T-helper 2 cell (primary cell): ENCODE measurements around the gene BACH2.

Source experiments
- DNase-seq, 5 experiments: peaks; one replicate each; pipeline versions ENCODE4 v3.0.0 to v3.0.0-alpha.2; 2012 to 2022

Gene BACH2

GRCh38 chr6:90277302-90278011, 19.2 kb downstream of the BACH2 start:
- DNase-seq, result no peak

- DNase-seq, result peak; percentile 54 to 98 (median 84)
Measured at GRCh38 chr6:90274451-90275030, 22.1 kb downstream of the BACH2 start.

DNA sequence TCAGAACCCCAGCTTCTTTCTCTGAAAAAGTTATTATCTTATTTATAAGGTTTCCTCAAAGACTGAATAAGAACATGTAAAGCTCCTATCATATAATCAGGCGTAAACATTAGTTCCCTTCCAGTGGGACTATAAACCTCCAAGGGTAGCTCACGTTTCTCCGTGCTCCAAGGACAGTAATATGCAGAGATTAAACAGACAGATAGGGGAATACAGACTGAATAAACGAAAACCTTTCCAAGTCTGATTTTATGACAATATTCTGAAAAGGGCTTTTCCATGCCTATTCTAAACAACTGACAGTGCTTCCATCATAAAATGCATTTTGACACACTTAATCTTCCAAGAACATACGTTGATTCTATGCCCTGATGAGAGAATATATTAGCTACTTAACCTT, 22.8 kb downstream of the BACH2 start:
- no peak for DNase-seq

GRCh38 chr6:90272895-90273294, 23.7 kb downstream of the BACH2 start:
- DNase-seq, result no peak

- no peak for DNase-seq
Measured at GRCh38 chr6:90271831-90272230, 24.8 kb downstream of the BACH2 start.

DNA sequence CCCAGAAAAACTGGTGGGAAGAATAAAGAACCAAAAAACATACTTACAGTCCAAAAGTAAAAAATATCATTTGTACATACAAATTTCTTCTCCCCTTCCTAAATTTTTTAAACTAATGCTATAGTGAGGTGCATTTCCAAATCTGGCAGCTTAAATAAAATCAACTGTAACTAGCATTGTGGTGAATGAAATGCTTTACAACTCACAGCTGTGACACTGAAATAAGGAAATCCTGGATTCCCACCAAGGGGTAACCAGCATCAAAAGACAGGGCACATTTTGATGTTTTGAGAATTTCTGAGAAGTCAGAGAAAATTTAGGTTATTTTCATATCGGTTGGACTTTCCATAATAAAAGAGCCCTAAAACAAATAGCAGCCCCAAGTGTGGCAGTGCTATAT, 27.3 kb downstream of the BACH2 start:
- DNase-seq, result no peak

DNA sequence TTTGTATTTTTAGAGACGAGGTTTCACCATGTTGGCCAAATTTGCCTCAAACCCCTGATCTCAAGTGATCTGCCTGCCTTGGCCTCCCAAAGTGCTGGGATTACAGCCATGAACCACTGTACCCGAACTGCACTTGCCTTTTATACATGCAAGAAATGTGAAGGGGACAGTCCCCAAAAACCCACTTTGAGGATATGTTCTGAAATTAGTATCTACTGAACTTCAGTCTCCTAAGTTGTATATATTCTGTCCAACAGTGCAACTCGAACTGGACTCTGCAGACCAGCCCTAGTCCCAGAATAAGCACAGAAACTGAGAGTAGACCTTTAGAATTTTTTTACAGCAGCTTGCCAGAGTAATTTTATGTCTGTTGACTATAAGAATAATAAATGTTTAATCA, 28.5 kb downstream of the BACH2 start:
- DNase-seq, result no peak

GRCh38 chr6:90266905-90267621, 29.6 kb downstream of the BACH2 start:
- peak in 1 of 5 experiments; percentile 33 for DNase-seq

DNA sequence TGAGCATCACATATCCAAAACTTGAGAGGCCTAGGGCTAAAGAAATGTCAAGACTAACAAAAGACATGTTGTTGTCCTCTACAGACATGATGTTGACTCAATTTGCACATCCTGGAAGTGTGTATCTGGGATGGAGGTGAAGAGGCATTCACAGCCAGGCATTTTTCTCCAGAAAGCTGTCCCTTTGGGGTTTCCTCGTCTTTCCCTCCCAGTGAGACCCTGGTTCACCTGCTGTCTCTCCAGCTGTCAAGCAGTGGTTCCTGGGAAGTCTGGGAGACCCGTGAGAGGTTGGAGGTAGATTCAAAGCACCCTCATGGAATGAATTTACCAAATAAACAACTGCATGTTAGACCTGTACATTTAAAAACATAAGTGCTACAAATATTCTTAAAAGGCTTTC, 32.1 kb downstream of the BACH2 start:
- DNase-seq, result no peak

GRCh38 chr6:90263633-90264032, 33.0 kb downstream of the BACH2 start:
- peak in 1 of 5 experiments; percentile 25 for DNase-seq

DNA sequence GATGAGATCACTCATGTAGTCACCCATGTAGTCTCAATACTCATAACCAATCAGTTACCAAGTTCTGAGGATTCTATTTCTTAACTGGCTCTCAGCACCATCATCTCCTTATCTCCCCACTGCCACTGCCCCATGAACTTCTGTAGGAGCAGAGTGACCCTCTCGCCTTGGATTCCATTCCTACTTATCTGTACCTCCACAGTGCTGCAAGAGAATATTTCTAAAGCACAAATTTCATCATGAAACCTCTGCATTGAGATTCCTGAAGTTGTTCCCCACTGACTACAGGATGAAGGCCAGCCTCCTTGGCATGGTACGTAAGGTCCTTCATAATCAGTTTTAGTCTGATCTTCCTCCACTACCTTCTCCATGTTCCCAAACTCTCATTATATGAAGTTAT, 34.8 kb downstream of the BACH2 start:
- DNase-seq, result no peak

DNA sequence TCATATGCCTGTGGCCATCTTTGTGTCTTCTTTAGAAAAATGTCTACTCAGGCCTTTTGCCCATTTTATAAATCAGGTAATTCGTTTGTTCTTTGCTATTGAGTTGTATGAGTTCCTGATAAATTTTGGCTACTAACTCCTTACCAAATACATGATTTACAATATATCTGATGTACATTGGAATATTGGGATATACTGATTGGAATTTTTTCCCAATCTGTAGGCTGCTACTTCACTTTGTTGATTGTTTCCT, 39.2 kb downstream of the BACH2 start:
- no peak for DNase-seq

- DNase-seq, result peak in 2 of 5 experiments; percentile 29 to 66
Measured at GRCh38 chr6:90256698-90257485, 39.8 kb downstream of the BACH2 start.

- no peak for DNase-seq
Measured at GRCh38 chr6:90253631-90254030, 43.0 kb downstream of the BACH2 start.

- no peak for DNase-seq
Measured at GRCh38 chr6:90251295-90251992, 45.2 kb downstream of the BACH2 start.

GRCh38 chr6:90250405-90250804, 46.2 kb downstream of the BACH2 start:
- DNase-seq, result no peak

- no peak for DNase-seq
Measured at GRCh38 chr6:90249458-90249857, 47.2 kb downstream of the BACH2 start.

DNA sequence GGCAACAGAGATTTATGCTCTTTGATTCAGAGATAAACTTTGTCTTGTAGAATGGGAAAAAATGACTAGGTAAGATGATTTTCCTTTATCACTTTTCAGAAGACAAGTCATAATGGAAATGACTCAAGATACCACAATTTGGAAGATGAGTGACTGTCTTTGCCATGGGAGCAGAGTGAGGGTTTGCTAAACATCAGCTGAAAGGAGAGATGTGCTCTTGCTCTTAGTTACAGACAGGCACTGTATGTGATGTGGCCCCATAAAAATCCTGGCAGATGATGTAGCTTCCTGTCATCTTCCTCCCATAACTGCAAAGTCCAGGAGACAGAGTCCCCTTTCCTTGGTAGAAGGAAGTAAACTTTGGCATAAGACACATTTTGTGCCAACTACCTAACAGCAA, 47.6 kb downstream of the BACH2 start:
- DNase-seq, result peak in 1 of 5 experiments; percentile 56

DNA sequence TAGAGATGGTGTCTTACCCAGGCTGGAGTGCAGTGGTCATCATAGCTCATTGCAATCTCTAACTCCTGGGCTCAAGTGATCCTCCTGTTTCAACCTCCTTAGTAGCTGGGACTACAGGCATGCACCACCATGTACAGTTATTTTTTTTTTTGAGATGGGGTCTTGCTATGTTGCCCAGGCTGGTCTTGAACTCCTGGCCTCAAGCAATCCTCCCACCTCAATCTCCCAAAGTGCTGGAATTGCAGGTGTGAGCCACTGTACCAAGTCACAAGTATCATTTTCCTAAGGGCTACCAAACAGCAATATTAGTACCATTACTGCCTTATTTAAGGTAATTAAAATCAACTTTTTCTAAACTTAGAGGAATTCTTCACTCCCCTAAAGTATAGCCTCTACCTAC, 49.4 kb downstream of the BACH2 start:
- DNase-seq, result no peak

DNA sequence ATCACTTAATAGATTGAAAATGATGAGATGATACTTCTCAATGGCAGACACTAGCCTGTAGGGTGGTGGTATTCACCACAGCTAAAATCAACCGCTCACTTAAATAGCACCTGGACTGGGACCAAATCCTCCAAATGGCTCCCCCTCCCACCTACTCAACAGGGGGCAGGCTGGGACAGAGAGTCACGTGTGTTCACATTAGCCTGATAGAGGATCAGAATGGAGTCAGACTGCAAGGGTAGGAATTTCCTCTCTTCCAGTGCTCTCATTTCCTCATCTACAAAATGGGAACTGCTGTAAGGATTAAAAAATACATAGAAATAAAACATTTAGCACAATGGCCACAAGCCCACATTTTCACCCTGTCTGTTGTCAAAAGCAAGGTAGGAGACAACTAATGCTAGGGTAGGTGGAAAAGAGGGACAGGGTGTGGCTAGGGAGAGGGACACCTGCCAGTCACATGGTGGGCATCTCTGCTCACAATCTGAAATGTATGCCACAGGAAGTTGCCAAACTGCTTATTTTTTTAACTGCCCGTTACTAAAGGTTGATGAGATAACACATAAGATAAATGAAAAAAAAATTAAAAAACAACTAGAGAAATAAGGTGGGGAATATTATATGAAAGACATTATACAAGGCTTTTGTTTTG, 55.3 kb downstream of the BACH2 start:
- no peak for DNase-seq

DNA sequence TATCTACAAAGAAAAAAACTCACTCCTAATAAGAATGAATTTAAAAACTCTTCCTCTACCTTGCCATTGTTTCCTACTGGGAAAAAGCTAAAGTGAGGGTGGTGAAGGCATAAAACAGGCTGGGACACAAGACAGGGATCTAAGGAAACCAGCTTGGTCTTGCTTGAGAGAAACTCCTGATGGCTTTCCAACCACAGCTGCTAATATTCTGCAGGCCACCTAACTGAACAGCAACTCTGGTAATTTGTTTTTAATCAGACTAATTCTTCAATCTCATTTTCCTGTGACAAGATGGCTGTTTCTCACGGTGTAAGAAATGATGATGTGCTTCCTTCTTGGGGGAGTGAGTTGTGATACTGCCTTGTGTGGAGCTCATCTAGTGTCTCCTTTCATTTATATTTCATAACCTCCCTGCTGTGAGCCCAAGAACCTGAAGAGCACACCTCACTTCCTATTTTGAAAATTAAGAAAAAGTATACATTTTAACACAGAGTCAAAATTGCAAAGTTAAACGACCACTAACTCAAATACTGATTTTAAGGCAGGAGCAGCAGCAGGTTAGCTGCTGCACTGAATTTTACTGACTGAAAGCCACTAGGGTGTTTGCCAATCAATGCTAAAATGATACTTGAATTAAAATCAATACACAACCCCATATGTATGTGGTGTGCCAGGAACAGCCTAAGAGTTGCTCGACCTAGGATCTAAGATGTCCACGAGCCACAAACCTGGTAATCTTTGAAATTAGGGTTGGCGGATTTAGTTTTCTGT, 58.0 kb downstream of the BACH2 start:
- DNase-seq, result no peak
